Prostate gland (tissue), 2 donors: Measurements from ENCODE around the gene SLC13A4. TPM values are rescaled to one million over a fixed set of nuclear protein-coding genes. Genes with fewer than 3 reads are reported as not detected.
A peak's percentile ranks its signal among the peaks of the same experiment; 100 is the strongest.
"Not testable (repeated sequence)": the region's sequence is repeated elsewhere in the genome, so short reads cannot be mapped to it uniquely, and the experiment has no call there.

Experiments
- DNase-seq: peaks from one replicate; pipeline ENCODE4 v3.0.0-alpha.2; 2019; ENCODE audit warnings: low spot score
- H3K27ac ChIP-seq, 2 donors: fragments of 200-600 bp; sonication (generic); 2 replicates each; pipeline ENCODE4 v1.5.1; 2017 to 2019
- H3K27me3 ChIP-seq: fragments of 200-600 bp; sonication (generic); replicated peaks from 2 replicates; pipeline ENCODE4 v1.5.1; 2019; ENCODE audit not compliant: insufficient read depth
- H3K36me3 ChIP-seq, 2 donors: fragments of 200-600 bp; sonication (generic); 1 replicate in 1 of 2; 2 replicates in 1 of 2; pipeline versions ENCODE4 v1.5.1 to v1.8.1; 2017 to 2019
- H3K4me1 ChIP-seq: fragments of 200-600 bp; sonication (generic); replicated peaks from 2 replicates; pipeline ENCODE4 v1.5.1; 2019
- H3K4me3 ChIP-seq, 2 donors: fragments of 200-600 bp; sonication (generic); 2 replicates each; pipeline ENCODE4 v1.5.1; 2017 to 2019
- H3K9me3 ChIP-seq: fragments of 200-600 bp; sonication (generic); 2 replicates; pipeline ENCODE4 v1.5.1; 2017
- POLR2A ChIP-seq: fragments of 450-650 bp; IDR thresholded peaks from one replicate; pipeline ENCODE4 v1.6.1; 2016; ENCODE audit warnings: antibody characterized with exemption, mild to moderate bottlenecking
- POLR2AphosphoS5 ChIP-seq: sonication (generic); formaldehyde crosslinking; IDR thresholded peaks from one replicate; pipeline ENCODE4 v1.6.1; 2017; ENCODE audit warnings: antibody characterized with exemption
- WGBS: methylation state at CpG from one replicate; pipeline ENCODE4 v1.1.5; 2018; 5-methylcytosine and 5-hydroxymethylcytosine counted together
- intact Hi-C: fragments of 100-400 bp; cut with DNase I; formaldehyde crosslinking; loops from one replicate; pipeline ENCODE4 v1.14.2; 2022
- total RNA-seq, 2 donors: library from RNA; depleted of rRNA; stranded (reverse); fragments of >200 nt; gene quantifications; one replicate each; pipeline ENCODE4 v1.1.0, GENCODE V29; 2016
- TF ChIP-seq, protein P1 (sequence below), 4 experiments: fragments of 200-600 bp in 2 of 4; fragments of 450-650 bp in 2 of 4; sonication (generic) in 2 of 4; IDR thresholded peaks; 1 replicate in 3 of 4; 2 replicates in 1 of 4; pipeline ENCODE4 v1.5.1; 2016 to 2019; ENCODE audit warnings: antibody characterized with exemption in 4 of 4, mild to moderate bottlenecking in 2 of 4, moderate library complexity in 2 of 4

Gene SLC13A4, protein sequence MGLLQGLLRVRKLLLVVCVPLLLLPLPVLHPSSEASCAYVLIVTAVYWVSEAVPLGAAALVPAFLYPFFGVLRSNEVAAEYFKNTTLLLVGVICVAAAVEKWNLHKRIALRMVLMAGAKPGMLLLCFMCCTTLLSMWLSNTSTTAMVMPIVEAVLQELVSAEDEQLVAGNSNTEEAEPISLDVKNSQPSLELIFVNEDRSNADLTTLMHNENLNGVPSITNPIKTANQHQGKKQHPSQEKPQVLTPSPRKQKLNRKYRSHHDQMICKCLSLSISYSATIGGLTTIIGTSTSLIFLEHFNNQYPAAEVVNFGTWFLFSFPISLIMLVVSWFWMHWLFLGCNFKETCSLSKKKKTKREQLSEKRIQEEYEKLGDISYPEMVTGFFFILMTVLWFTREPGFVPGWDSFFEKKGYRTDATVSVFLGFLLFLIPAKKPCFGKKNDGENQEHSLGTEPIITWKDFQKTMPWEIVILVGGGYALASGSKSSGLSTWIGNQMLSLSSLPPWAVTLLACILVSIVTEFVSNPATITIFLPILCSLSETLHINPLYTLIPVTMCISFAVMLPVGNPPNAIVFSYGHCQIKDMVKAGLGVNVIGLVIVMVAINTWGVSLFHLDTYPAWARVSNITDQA
- 1 to 10 TPM in 1 of 2 donors, not detected in 1; 9.4 TPM for total RNA-seq

- intact Hi-C loops, result no loop called here
- Histone ChIP-seq H3K4me3 (no peak within 1 kb of the TSS), H3K27ac (no peak within 1 kb of the TSS), H3K4me1 (no peaks in the 10 kb centered on the region), H3K27me3 (no peaks in the 10 kb centered on the region), H3K36me3 (no peaks in the 10 kb centered on the region), H3K9me3 (no peaks in the 10 kb centered on the region)
- no peak for DNase-seq
- 80% methylated on average over 11 of the region's 11 CpGs for WGBS
- TF ChIP-seq, protein P1, sequence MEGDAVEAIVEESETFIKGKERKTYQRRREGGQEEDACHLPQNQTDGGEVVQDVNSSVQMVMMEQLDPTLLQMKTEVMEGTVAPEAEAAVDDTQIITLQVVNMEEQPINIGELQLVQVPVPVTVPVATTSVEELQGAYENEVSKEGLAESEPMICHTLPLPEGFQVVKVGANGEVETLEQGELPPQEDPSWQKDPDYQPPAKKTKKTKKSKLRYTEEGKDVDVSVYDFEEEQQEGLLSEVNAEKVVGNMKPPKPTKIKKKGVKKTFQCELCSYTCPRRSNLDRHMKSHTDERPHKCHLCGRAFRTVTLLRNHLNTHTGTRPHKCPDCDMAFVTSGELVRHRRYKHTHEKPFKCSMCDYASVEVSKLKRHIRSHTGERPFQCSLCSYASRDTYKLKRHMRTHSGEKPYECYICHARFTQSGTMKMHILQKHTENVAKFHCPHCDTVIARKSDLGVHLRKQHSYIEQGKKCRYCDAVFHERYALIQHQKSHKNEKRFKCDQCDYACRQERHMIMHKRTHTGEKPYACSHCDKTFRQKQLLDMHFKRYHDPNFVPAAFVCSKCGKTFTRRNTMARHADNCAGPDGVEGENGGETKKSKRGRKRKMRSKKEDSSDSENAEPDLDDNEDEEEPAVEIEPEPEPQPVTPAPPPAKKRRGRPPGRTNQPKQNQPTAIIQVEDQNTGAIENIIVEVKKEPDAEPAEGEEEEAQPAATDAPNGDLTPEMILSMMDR (IDR thresholded peaks at IDR 0.05), result no peak
- no peak for TF ChIP-seq POLR2A
- TF ChIP-seq POLR2AphosphoS5, result no peak
Measured at GRCh38 chr7:135728136-135728669, at the start of gene SLC13A4. Gene SLC13A4 (minus strand): TSS chr7:135728186. CDS start chr7:135727496, 690 bp downstream.

DNA sequence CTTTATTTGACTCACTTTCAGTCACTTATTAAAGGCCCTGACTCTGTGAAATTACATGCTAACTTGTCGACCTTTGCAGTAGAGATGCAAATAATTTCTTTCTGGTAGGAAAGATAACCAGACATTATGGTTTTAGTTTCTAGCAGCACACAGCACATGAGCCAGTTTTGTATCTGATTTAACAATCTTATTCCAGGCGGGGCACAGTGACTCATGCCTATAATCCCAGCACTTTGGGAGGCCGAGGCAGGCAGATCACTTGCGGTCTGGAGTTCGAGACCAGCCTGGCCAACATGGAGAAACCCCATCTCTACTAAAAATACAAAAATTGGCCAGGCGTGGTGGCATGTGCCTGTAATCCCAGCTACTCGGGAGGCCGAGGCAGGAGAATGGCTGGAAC lies 47.9 kb upstream of the SLC13A4 start:
- H3K4me1 ChIP-seq, result peaks cover 16% of the 10 kb centered on the region
- H3K4me3 ChIP-seq, H3K9me3 ChIP-seq, DNase-seq, H3K27me3 ChIP-seq, intact Hi-C loops, H3K36me3 ChIP-seq, H3K27ac ChIP-seq: not testable (repeated sequence)
- WGBS, result 92% methylated on average over 8 of the region's 8 CpGs

DNA sequence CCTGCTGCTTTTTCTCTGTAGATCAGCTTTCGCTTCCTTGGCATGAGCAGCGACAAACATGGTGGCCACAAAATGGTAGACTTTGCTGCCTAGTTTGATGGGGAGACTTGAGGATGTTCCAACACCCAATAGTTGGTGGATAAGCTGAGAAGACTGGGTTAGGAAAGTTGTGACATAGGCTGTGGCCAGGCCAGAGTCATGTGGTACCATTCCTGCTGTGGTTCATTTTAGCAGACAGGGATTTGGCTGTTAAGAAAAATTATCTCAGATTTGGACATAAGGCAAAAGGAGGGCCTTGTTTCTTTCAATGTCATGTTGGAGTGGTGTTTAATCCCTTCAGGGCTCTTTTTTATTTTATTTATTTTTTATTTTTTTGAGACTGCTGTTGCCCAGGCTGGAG lies 47.2 kb upstream of the SLC13A4 start:
- intact Hi-C loops, result no loop called here
- Histone ChIP-seq H3K4me1 (peaks cover 16% of the 10 kb centered on the region), H3K36me3 (no peaks in the 10 kb centered on the region), H3K27ac (no peak overlapping the region), H3K9me3 (no peaks in the 10 kb centered on the region), H3K27me3 (no peaks in the 10 kb centered on the region), H3K4me3 (no peak overlapping the region)
- no peak for DNase-seq
- TF ChIP-seq POLR2A (no peak), POLR2AphosphoS5 (no peak)
- TF ChIP-seq, protein P1 (IDR thresholded peaks at IDR 0.05), result no peak
- WGBS, result 98% methylated on average over 2 of the region's 2 CpGs

GRCh38 chr7:135774284-135774683 lies 46.3 kb upstream of the SLC13A4 start:
- 41% methylated on average over 4 of the region's 4 CpGs for WGBS
- Histone ChIP-seq H3K4me3 (no peak overlapping the region), H3K27ac (peak overlapping the region; percentile 37 to 58), H3K9me3 (no peaks in the 10 kb centered on the region), H3K27me3 (no peaks in the 10 kb centered on the region), H3K36me3 (no peaks in the 10 kb centered on the region), H3K4me1 (peaks cover 16% of the 10 kb centered on the region)
- DNase-seq, result peak; percentile 68
- TF ChIP-seq, protein P1 (IDR thresholded peaks at IDR 0.05), result no peak
- peak; percentile 92 for TF ChIP-seq POLR2AphosphoS5
- intact Hi-C loops, result no loop called here

- H3K27ac ChIP-seq, result peak overlapping the region; percentile 37 to 58
- no peak for TF ChIP-seq POLR2A
- TF ChIP-seq POLR2AphosphoS5, result peak; percentile 68
- TF ChIP-seq, protein P1 (IDR thresholded peaks at IDR 0.05), result no peak
- no peaks in the 10 kb centered on the region for H3K9me3 ChIP-seq
- intact Hi-C loops, result no loop called here
- peak; percentile 54 for DNase-seq
- 38% methylated on average over 5 of the region's 5 CpGs for WGBS
- no peak overlapping the region for H3K4me3 ChIP-seq
- H3K4me1 ChIP-seq, result peaks cover 16% of the 10 kb centered on the region
- no peaks in the 10 kb centered on the region for H3K27me3 ChIP-seq
- H3K36me3 ChIP-seq, result no peaks in the 10 kb centered on the region
Measured at GRCh38 chr7:135773464-135773863, 45.5 kb upstream of the SLC13A4 start.
